Nephron (organoid): ENCODE results near the gene TMEM219.

Source experiments
- H3K27ac Mint-ChIP-seq, 3 experiments: 2 replicates each; pipeline ENCODE4 v1.8.0; 2020; ENCODE audit warnings: mixed read lengths in 3 of 3, mild to moderate bottlenecking in 2 of 3, moderate library complexity in 1 of 3
- H3K27me3 Mint-ChIP-seq: 2 replicates; pipeline ENCODE4 v1.8.0; 2021; ENCODE audit warnings: low read depth, mild to moderate bottlenecking, moderate library complexity, mixed read lengths
- H3K36me3 Mint-ChIP-seq: 2 replicates; pipeline ENCODE4 v1.8.0; 2020; ENCODE audit warnings: low read depth, mixed read lengths
- H3K4me1 Mint-ChIP-seq: 2 replicates; pipeline ENCODE4 v1.8.0; 2020; ENCODE audit warnings: mixed read lengths
- H3K4me3 Mint-ChIP-seq, 3 experiments: 2 replicates each; pipeline ENCODE4 v1.8.0; 2020; ENCODE audit warnings: mild to moderate bottlenecking in 3 of 3, mixed read lengths in 3 of 3, moderate library complexity in 2 of 3
- H3K9me3 Mint-ChIP-seq: 2 replicates; pipeline ENCODE4 v1.8.0; 2020; ENCODE audit warnings: mixed read lengths
- TF ChIP-seq, protein P1 (sequence below), 3 experiments: fragments of 200-600 bp; sonication (generic); IDR thresholded peaks; one replicate each; pipeline ENCODE4 v1.5.0; 2021; ENCODE audit warnings: antibody characterized with exemption in 3 of 3; ENCODE audit not compliant: unreplicated experiment in 3 of 3

TMEM219 gene

GRCh38 chr16:29993903-29994599, 32.2 kb downstream of the TMEM219 start:
- H3K9me3 Mint-ChIP-seq = no peaks in the 10 kb centered on the region
- TF ChIP-seq, protein P1, sequence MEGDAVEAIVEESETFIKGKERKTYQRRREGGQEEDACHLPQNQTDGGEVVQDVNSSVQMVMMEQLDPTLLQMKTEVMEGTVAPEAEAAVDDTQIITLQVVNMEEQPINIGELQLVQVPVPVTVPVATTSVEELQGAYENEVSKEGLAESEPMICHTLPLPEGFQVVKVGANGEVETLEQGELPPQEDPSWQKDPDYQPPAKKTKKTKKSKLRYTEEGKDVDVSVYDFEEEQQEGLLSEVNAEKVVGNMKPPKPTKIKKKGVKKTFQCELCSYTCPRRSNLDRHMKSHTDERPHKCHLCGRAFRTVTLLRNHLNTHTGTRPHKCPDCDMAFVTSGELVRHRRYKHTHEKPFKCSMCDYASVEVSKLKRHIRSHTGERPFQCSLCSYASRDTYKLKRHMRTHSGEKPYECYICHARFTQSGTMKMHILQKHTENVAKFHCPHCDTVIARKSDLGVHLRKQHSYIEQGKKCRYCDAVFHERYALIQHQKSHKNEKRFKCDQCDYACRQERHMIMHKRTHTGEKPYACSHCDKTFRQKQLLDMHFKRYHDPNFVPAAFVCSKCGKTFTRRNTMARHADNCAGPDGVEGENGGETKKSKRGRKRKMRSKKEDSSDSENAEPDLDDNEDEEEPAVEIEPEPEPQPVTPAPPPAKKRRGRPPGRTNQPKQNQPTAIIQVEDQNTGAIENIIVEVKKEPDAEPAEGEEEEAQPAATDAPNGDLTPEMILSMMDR (IDR thresholded peaks at IDR 0.05; ENCODE audit: unreplicated experiment in 3 of 3) = no peak
- H3K4me3 Mint-ChIP-seq = peak overlapping the region; percentile 98
- peaks cover 34% of the 10 kb centered on the region for H3K36me3 Mint-ChIP-seq
- H3K4me1 Mint-ChIP-seq = peaks cover 24% of the 10 kb centered on the region
- H3K27me3 Mint-ChIP-seq = no peaks in the 10 kb centered on the region
- peak overlapping the region in 2 of 3 experiments; percentile 19 to 82 for H3K27ac Mint-ChIP-seq

GRCh38 chr16:29994600-29995323, 32.9 kb downstream of the TMEM219 start:
- Mint-ChIP-seq H3K4me1 (peaks cover 24% of the 10 kb centered on the region), H3K4me3 (peak overlapping the region; percentile 98), H3K9me3 (no peaks in the 10 kb centered on the region), H3K36me3 (peaks cover 27% of the 10 kb centered on the region), H3K27ac (peak overlapping the region; percentile 19 to 92 (median 92)), H3K27me3 (no peaks in the 10 kb centered on the region)
- TF ChIP-seq, protein P1 (IDR thresholded peaks at IDR 0.05; ENCODE audit: unreplicated experiment in 3 of 3) = no peak

DNA sequence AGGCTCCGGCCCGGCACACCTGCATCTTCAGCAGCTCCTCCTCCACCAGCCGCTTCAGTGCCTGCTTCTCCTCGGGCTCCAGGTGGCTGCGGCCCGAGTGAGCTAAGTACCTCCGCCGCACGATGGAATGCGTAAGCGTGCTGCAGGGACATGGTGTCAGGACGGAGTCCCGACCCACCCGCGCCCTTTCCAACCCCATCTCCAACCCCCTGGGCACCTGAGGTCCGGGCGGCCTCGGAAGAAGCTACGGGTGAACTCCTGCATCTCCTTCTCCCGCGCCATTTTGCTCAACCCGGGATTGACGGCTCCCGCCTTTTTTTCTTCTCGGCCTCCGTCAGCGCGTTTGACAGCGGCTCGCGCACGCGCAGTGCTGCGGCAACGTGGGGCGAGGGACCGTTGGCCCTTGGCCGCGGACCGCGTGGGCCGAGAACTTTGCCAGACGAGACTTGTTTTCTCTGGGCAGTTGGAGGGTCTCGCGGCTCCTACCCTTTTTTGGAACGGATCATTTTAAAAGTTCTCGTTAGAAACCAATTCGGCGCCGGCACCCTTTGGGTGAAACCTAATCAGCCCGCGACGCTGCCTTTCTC, 33.5 kb downstream of the TMEM219 start, which contains the start of gene HIRIP3:
Gene HIRIP3, minus strand, starts transcription at position 294 of the 587 bp plus-strand sequence. Its CDS starts 12 bp downstream, at position 282.
- Mint-ChIP-seq H3K27ac (peak within 1 kb of the TSS; percentile 92 to 97 (median 92)), H3K9me3 (no peaks in the 10 kb centered on the region), H3K36me3 (peaks cover 23% of the 10 kb centered on the region), H3K4me1 (peaks cover 24% of the 10 kb centered on the region), H3K4me3 (peak within 1 kb of the TSS; percentile 98), H3K27me3 (no peaks in the 10 kb centered on the region)
- TF ChIP-seq, protein P1 (IDR thresholded peaks at IDR 0.05; ENCODE audit: unreplicated experiment in 3 of 3) = no peak

DNA sequence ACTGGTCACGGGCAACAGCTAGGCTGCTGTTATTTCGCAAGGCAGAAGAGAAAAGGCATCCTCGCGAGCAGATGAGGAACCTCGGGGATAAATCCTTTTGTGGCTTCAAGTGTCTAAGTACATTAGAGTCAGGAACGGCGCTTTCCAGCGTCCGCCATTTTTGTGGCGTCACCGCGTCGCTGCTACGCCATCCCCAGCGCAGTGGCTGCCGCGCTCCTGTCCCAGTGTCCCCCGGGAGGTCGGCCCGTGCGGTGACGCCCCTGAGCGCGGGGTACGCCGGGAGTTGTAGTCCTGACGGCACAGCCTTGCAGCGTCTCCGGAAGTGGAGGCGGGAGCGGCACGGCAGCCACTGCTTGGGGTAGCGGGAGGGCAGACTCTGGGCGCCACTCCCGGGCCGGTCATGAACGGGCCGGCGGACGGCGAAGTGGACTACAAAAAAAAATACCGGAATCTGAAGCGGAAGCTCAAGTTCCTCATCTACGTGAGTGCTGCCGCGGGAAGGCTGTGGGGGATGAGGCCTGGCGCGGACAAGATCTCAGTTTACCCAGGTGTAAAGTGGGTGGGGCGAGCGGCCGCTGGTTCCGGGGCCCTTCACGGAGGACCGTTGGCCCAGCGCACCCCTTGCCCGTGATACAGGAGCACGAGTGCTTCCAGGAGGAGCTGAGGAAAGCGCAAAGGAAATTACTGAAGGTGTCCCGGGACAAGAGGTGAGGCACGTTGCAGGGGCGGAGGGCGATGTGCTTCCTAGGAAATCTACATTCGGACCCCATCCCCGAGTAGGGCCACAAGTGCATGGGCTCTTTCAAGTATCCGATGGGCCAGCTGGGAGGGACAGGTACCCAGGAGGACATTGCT, 34.3 kb downstream of the TMEM219 start, which contains the start of gene INO80E:
Gene INO80E, plus strand, starts transcription at position 331 of the 855 bp plus-strand sequence. Its CDS starts 70 bp downstream, at position 401.
- TF ChIP-seq, protein P1 (IDR thresholded peaks at IDR 0.05; ENCODE audit: unreplicated experiment in 3 of 3) = no peak
- H3K36me3 Mint-ChIP-seq = peaks cover 20% of the 10 kb centered on the region
- peaks cover 24% of the 10 kb centered on the region for H3K4me1 Mint-ChIP-seq
- H3K9me3 Mint-ChIP-seq = no peaks in the 10 kb centered on the region
- peak within 1 kb of the TSS; percentile 92 to 97 (median 92) for H3K27ac Mint-ChIP-seq
- H3K27me3 Mint-ChIP-seq = no peaks in the 10 kb centered on the region
- peak within 1 kb of the TSS; percentile 98 for H3K4me3 Mint-ChIP-seq

DNA sequence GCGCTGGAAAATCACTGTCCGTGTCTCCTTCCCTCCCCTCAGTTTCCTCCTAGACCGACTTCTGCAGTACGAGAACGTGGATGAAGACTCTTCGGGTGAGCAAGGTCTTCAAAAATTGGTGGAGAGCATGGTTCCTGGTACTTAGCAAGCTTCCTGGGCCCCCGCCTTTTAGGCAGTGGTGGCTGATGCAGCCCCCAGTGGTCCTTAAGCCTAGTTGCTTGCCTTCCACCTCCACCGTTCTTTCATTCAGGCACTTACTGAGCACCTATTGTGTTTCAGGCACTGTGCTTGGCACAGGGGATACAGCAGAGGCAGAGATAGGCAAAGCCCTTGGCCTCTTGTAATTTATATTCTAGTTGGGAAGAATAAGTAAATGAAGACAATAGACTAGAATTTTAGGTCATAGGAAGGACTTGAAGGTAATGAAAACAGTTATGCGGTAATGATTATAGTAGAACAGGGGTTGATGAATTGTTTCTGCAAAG, 34.9 kb downstream of the TMEM219 start:
- no peaks in the 10 kb centered on the region for H3K27me3 Mint-ChIP-seq
- H3K36me3 Mint-ChIP-seq = peaks cover 21% of the 10 kb centered on the region
- TF ChIP-seq, protein P1 (IDR thresholded peaks at IDR 0.05; ENCODE audit: unreplicated experiment in 3 of 3) = no peak
- H3K27ac Mint-ChIP-seq = peak overlapping the region in 2 of 3 experiments; percentile 92 to 97
- peaks cover 24% of the 10 kb centered on the region for H3K4me1 Mint-ChIP-seq
- no peaks in the 10 kb centered on the region for H3K9me3 Mint-ChIP-seq
- peak overlapping the region; percentile 98 for H3K4me3 Mint-ChIP-seq
